Ectodermal cell (in vitro differentiated cells): ENCODE measurements around the gene ZNF281.
"Not testable (repeated sequence)": the region's sequence is repeated elsewhere in the genome, so short reads cannot be mapped to it uniquely, and the experiment has no call there.

Source experiments
- H3K27ac ChIP-seq: 2 replicates; pipeline ENCODE4 v1.7.0; 2013; ENCODE audit warnings: mild to moderate bottlenecking, low read depth, low read length; ENCODE audit not compliant: insufficient read depth, poor library complexity, severe bottlenecking
- H3K27me3 ChIP-seq: 2 replicates; pipeline ENCODE4 v1.7.0; 2013; ENCODE audit warnings: mild to moderate bottlenecking, low read length; ENCODE audit not compliant: insufficient read depth, control insufficient read depth, poor library complexity, severe bottlenecking
- H3K36me3 ChIP-seq: one replicate; pipeline ENCODE4 v1.7.0; 2013; ENCODE audit warnings: low read length; ENCODE audit not compliant: control insufficient read depth, insufficient read depth
- H3K4me1 ChIP-seq: one replicate; pipeline ENCODE4 v1.7.0; 2013; ENCODE audit warnings: low read length; ENCODE audit not compliant: control insufficient read depth, insufficient read depth
- H3K4me3 ChIP-seq: 2 replicates; pipeline ENCODE4 v1.7.0; 2013; ENCODE audit warnings: low read depth, low read length, control low read depth; ENCODE audit not compliant: insufficient read depth
- H3K9me3 ChIP-seq: 2 replicates; pipeline ENCODE4 v1.7.0; 2013; ENCODE audit warnings: mild to moderate bottlenecking, low read length, moderate library complexity; ENCODE audit not compliant: control insufficient read depth
- WGBS, 2 experiments: methylation state at CpG; one replicate each; pipeline ENCODE4 v1.1.7; 2013; ENCODE audit warnings: missing lambda C conversion rate in 2 of 2; 5-methylcytosine and 5-hydroxymethylcytosine counted together

ZNF281 gene

DNA sequence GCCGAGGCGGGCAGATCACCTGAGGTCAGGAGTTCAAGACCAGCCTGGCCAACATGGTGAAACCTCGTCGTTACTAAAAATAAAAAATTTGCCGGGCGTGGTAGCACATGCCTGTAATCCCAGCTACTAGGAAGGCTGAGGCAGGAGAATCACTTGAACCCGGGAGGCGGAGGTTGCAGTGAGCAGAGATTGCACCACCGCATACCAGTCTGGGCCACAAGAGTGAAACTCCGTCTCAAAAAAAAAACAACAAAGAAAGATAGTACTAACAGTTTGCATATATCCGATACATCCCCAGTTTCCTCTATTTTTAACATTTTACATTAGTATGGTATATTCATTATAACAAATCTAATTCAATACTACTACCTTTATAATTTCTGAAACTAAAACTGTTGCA, 3.9 kb upstream of the ZNF281 start:
- not testable (repeated sequence) for H3K27me3 ChIP-seq, H3K4me1 ChIP-seq, H3K9me3 ChIP-seq, H3K4me3 ChIP-seq, H3K27ac ChIP-seq, H3K36me3 ChIP-seq
- WGBS, 2 experiments, result 89 to 93% methylated on average over 10 of the region's 11 CpGs

GRCh38 chr1:200411406-200412257, 1.8 kb upstream of the ZNF281 start:
- Histone ChIP-seq H3K4me1 (peaks cover 13% of the 10 kb centered on the region), H3K27me3 (no peaks in the 10 kb centered on the region), H3K9me3 (no peaks in the 10 kb centered on the region), H3K36me3 (peaks cover 9% of the 10 kb centered on the region), H3K4me3 (peak overlapping the region; percentile 60), H3K27ac (no peak overlapping the region)
- WGBS, 2 experiments, result 1 to 2% methylated on average over 20 of the region's 20 CpGs

DNA sequence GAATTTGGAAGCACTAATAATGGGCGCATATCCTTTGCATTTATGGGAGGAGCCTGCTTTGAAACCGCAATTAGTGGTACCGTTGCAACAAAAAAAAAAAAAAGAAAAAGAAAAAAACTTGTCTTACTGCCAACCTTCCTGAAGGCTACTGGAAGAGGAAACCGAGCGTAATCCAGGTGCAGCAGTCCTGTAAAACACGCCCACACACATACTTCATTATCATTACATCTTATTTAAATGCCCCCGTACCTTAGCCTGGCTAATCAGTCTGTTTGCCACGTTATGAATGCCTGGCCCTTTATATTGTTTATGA, 686 bp upstream of the ZNF281 start:
- WGBS, 2 experiments, result 4 to 6% methylated on average over 8 of the region's 8 CpGs
- H3K36me3 ChIP-seq, result peaks cover 10% of the 10 kb centered on the region
- H3K9me3 ChIP-seq, result no peaks in the 10 kb centered on the region
- peak overlapping the region; percentile 72 for H3K4me3 ChIP-seq
- H3K27me3 ChIP-seq, result no peaks in the 10 kb centered on the region
- no peak overlapping the region for H3K27ac ChIP-seq
- peaks cover 13% of the 10 kb centered on the region for H3K4me1 ChIP-seq

DNA sequence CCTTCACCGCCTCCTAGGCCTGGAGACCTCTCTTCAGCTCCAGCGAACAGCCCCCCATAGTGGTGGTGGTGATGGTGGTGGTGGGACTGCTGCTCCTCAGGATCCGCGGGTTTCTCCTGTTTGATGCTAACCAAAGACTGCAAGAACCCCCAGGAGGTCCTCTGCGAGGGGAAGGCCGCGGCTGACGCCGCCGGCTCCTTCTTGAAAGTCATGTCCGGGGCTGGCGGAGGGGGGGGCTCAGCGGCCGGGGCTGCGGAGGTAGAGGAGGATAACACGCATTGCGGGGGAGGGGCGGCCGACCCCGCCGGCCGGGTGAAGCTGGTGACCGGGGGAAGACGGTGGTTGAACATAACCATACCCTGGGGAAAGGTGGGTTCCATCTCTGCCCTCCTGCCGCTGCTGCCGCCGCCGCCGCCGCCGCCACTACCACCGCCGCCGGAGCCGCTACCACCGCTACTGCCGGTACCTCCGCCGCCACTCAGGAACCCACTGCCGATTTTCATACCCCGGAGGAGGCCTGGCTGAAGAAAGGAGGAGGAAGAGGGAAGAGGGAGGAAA, 554 bp downstream of the ZNF281 start:
- Histone ChIP-seq H3K27me3 (no peaks in the 10 kb centered on the region), H3K9me3 (no peaks in the 10 kb centered on the region), H3K4me3 (peak overlapping the region; percentile 72), H3K4me1 (peaks cover 13% of the 10 kb centered on the region), H3K36me3 (peaks cover 12% of the 10 kb centered on the region), H3K27ac (no peak overlapping the region)
- WGBS, 2 experiments, result 1% methylated on average over 36 to 41 of the region's 41 CpGs

- 87 to 97% methylated on average over 3 to 4 of the region's 8 CpGs for WGBS, 2 experiments
- no peak overlapping the region for H3K4me3 ChIP-seq
- peaks cover 12% of the 10 kb centered on the region for H3K36me3 ChIP-seq
These were observed 3.6 kb downstream of the ZNF281 start for GRCh38 chr1:200406161-200406797.

DNA sequence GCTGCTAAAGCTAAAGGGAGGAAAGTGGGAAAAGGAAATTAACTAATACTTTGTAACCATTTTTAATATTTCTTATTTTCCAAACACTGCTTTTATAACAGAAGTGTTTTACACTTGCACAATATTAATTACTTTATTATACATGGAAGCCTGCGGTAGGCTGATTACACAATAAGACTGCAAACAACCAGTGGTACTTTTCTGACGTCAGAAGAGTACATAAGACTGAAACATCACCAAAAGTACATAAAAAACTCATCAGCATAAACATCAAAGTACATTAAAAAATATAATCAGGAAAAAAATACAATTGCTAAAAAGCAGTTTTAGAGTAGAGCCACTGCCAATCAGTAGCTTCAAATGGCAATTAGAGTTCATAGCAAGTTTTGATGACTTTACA, 4.6 kb downstream of the ZNF281 start:
- Histone ChIP-seq H3K27ac (no peak overlapping the region), H3K4me1 (peaks cover 13% of the 10 kb centered on the region), H3K4me3 (no peak overlapping the region), H3K36me3 (peaks cover 12% of the 10 kb centered on the region), H3K9me3 (no peaks in the 10 kb centered on the region), H3K27me3 (no peaks in the 10 kb centered on the region)
- 82 to 95% methylated on average over 2 of the region's 2 CpGs for WGBS, 2 experiments

More at GRCh38 chr1:200406161-200406797, 3.6 kb downstream of the ZNF281 start:
- no peaks in the 10 kb centered on the region for H3K27me3 ChIP-seq
- no peak overlapping the region for H3K27ac ChIP-seq
- H3K4me1 ChIP-seq, result peaks cover 13% of the 10 kb centered on the region
- no peaks in the 10 kb centered on the region for H3K9me3 ChIP-seq

DNA sequence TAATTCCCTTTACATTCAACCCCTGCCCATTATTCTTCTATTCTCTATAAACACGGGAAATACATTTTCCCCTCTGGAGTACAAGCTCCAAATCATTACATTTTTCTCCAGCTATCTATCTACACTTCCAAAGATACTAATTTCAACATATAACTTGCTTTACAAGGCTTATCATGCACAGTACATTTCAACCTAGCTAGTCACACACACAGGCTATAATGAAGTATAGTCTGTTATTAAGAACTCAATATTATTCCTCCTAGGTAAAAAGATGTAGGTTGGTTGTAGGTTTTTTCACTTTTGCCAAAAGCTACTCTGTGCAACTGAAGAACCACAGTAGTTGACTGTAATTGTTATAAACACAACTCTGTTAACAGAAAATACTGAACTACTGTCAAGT, 8.1 kb downstream of the ZNF281 start:
- no peaks in the 10 kb centered on the region for H3K9me3 ChIP-seq
- H3K36me3 ChIP-seq, result peaks cover 3% of the 10 kb centered on the region
- H3K27me3 ChIP-seq, result no peaks in the 10 kb centered on the region
- H3K4me3 ChIP-seq, result no peak overlapping the region
- WGBS, 2 experiments, result 90 to 92% methylated on average over 1 of the region's 1 CpG
- no peak overlapping the region for H3K27ac ChIP-seq
- H3K4me1 ChIP-seq, result no peaks in the 10 kb centered on the region

GRCh38 chr1:200401263-200401662, 8.6 kb downstream of the ZNF281 start:
- no peaks in the 10 kb centered on the region for H3K27me3 ChIP-seq
- H3K36me3 ChIP-seq, result peaks cover 3% of the 10 kb centered on the region
- no peak overlapping the region for H3K4me3 ChIP-seq
- no peaks in the 10 kb centered on the region for H3K9me3 ChIP-seq
- no peaks in the 10 kb centered on the region for H3K4me1 ChIP-seq
- H3K27ac ChIP-seq, result no peak overlapping the region
- 88 to 94% methylated on average over 1 to 2 of the region's 2 CpGs for WGBS, 2 experiments

GRCh38 chr1:200400556-200400955, 9.3 kb downstream of the ZNF281 start:
- H3K4me1 ChIP-seq, result no peaks in the 10 kb centered on the region
- no peaks in the 10 kb centered on the region for H3K9me3 ChIP-seq
- no peaks in the 10 kb centered on the region for H3K27me3 ChIP-seq
- H3K27ac ChIP-seq, result no peak overlapping the region
- WGBS, 2 experiments, result 92 to 99% methylated on average over 2 of the region's 2 CpGs
- H3K36me3 ChIP-seq, result peaks cover 2% of the 10 kb centered on the region
- H3K4me3 ChIP-seq, result no peak overlapping the region

- H3K27me3 ChIP-seq, result no peaks in the 10 kb centered on the region
- H3K9me3 ChIP-seq, result no peaks in the 10 kb centered on the region
- no peaks in the 10 kb centered on the region for H3K36me3 ChIP-seq
- no peaks in the 10 kb centered on the region for H3K4me1 ChIP-seq
- no peak overlapping the region for H3K4me3 ChIP-seq
- WGBS, 2 experiments, result 86% methylated on average over 1 of the region's 1 CpG; no CpG with 5 or more reads in 1 of the 2 experiments
- no peak overlapping the region for H3K27ac ChIP-seq
These were observed 10.0 kb downstream of the ZNF281 start for GRCh38 chr1:200399860-200400259.
